Testis (tissue), 2 donors: Measurements from ENCODE around the gene CLPTM1L.

ENCODE experiments used
- POLR2A ChIP-seq: fragments of 450-650 bp; IDR thresholded peaks from one replicate; pipeline ENCODE4 v1.6.1; 2017; ENCODE audit warnings: antibody characterized with exemption, mild to moderate bottlenecking, moderate library complexity
- TF ChIP-seq, protein P1 (sequence below), 3 experiments: fragments of 450-650 bp in 2 of 3; fragments of 200-600 bp in 1 of 3; sonication (generic) in 1 of 3; IDR thresholded peaks; one replicate each; pipeline ENCODE4 v1.5.1; 2016 to 2019; ENCODE audit warnings: antibody characterized with exemption in 3 of 3, mild to moderate bottlenecking in 2 of 3, moderate library complexity in 1 of 3

DNA sequence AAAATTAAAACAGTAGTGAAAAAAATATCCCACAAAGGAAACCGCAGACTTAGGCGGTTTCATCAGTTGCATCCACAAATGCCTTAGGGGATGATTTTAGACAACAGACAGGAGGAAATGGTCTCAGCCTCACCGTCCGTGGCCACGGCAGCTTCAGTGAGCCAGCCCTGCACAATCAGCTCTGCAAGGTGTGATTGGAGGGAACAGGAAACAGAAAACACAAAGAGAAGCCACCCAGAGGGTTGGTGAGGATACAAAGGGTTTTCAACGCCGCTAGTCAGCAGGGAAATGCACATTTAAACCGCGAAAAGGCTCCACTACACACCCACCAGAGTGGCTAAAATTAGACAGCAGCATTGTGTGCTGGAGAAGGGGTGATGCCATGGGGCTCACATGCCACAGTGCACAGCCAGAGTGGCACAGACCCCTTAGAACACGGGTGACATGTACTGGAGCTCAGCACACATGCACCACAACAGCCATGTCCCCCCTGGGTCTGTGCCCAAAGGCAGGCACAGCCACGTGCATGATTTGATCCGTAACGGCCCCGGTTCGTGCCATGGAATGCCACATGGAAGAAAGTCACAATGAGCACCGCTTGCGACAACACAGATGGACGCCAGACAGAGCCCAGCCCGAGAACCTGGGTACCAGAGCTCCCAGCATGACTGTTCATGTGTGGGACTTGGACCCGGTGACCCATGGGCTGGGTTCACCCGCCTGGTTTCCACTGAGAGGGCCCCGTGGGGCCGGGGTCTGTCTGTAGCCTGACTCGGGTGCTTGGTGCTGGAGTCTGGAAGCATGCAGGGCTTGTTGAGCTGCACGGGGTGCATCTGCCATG is 31.7 kb downstream of the CLPTM1L start:
- no peak for TF ChIP-seq POLR2A
- TF ChIP-seq, protein P1, sequence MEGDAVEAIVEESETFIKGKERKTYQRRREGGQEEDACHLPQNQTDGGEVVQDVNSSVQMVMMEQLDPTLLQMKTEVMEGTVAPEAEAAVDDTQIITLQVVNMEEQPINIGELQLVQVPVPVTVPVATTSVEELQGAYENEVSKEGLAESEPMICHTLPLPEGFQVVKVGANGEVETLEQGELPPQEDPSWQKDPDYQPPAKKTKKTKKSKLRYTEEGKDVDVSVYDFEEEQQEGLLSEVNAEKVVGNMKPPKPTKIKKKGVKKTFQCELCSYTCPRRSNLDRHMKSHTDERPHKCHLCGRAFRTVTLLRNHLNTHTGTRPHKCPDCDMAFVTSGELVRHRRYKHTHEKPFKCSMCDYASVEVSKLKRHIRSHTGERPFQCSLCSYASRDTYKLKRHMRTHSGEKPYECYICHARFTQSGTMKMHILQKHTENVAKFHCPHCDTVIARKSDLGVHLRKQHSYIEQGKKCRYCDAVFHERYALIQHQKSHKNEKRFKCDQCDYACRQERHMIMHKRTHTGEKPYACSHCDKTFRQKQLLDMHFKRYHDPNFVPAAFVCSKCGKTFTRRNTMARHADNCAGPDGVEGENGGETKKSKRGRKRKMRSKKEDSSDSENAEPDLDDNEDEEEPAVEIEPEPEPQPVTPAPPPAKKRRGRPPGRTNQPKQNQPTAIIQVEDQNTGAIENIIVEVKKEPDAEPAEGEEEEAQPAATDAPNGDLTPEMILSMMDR (IDR thresholded peaks at IDR 0.05), result no peak
